ENCODE results near the gene NTHL1. TPM values are rescaled to one million over a fixed set of nuclear protein-coding genes. Genes with fewer than 3 reads are reported as not detected.
"Not testable (repeated sequence)": the region's sequence is repeated elsewhere in the genome, so short reads cannot be mapped to it uniquely, and the experiment has no call there.

The NTHL1 gene
- total RNA-seq, 2 experiments from 2014 or later = 28.2 to 29.8 TPM

GRCh38 chr16:2034696-2035430 lies 12.8 kb downstream of the NTHL1 start:
- Mint-ChIP-seq H3K4me1 (ENCODE audit: low read depth) (no peaks in the 10 kb centered on the region), H3K27me3 (no peaks in the 10 kb centered on the region), H3K9me3 (no peaks in the 10 kb centered on the region), H3K27ac (no peak overlapping the region), H3K36me3 (ENCODE audit: low read depth) (no peaks in the 10 kb centered on the region), H3K4me3 (no peak overlapping the region)
- no peak for TF ChIP-seq CTCF (IDR thresholded peaks at IDR 0.05)
- POLR2A ChIA-PET = no interaction called here
- intact Hi-C loops (cut with micrococcal nuclease) = no loop called here
- CTCF ChIA-PET = no interaction called here
- no peak for ATAC-seq
- DNase-seq = no peak

- H3K4me1 Mint-ChIP-seq (ENCODE audit: low read depth); DNase-seq; H3K36me3 Mint-ChIP-seq (ENCODE audit: low read depth); POLR2A ChIA-PET; intact Hi-C loops (cut with micrococcal nuclease); H3K27ac Mint-ChIP-seq; H3K4me3 Mint-ChIP-seq; H3K27me3 Mint-ChIP-seq; H3K9me3 Mint-ChIP-seq: not testable (repeated sequence)
- ATAC-seq = peak; percentile 18
- CTCF ChIA-PET = interaction anchor here (1.0 kb wide), 1 partner anchor 12 kb away, joined by 3 read pairs; no protein-coding TSS in a partner anchor
Observed at GRCh38 chr16:2033909-2034695, 13.5 kb downstream of the NTHL1 start.

GRCh38 chr16:2033057-2033908 lies 14.4 kb downstream of the NTHL1 start:
- Mint-ChIP-seq H3K27ac (no peak overlapping the region), H3K4me3 (no peak overlapping the region), H3K4me1 (ENCODE audit: low read depth) (no peaks in the 10 kb centered on the region), H3K27me3 (no peaks in the 10 kb centered on the region), H3K36me3 (ENCODE audit: low read depth) (no peaks in the 10 kb centered on the region), H3K9me3 (no peaks in the 10 kb centered on the region)
- intact Hi-C loops (cut with micrococcal nuclease) = no loop called here
- TF ChIP-seq CTCF (IDR thresholded peaks at IDR 0.05) = no peak
- POLR2A ChIA-PET = interaction anchor here (0.7 kb wide), 1 partner anchor 106 kb away, joined by 3 read pairs; no protein-coding TSS in a partner anchor
- CTCF ChIA-PET = interaction anchor here (1.0 kb wide), 1 partner anchor 11 kb away, joined by 3 read pairs; no protein-coding TSS in a partner anchor
- DNase-seq (peak; percentile 29), ATAC-seq (peak; percentile 37)

DNA sequence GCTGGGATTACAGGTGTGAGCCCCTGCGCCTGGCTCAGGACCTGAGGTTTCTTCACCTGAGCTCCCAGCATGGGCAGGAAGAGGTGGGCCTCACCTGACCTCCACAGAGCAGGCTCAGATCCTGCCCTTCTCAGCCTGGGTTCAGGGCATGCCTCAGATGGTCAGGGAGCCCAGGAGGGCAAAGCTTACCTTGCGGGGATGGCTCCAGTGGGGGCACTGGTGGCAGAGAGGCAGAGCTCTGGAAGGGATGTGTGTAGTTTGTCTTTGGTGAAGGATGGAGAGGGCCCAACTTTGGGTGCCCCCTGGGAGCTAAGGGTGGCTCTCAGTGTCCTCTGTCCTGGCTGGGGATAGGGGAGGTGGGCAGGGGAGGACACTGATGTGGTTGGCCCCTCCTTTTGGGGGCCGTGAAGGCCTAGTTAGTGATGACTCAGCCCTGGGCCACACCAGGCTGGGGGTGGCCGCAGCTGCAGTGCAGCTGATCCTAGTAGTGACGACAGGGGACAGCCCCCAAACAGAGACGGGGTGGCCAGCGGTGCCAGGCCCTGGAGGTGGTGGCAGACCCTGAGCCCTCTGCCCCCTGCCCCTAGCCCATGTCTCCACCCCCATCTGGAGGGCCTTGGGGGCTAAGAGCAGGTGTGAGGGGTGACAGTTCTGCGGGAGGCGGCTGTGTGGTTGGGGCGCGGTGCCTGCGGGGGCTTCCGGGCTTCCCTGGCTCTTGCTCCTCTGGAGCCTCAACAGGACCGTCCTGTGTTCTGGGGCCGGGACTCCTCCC lies 15.2 kb downstream of the NTHL1 start:
- POLR2A ChIA-PET = interaction anchor here (0.7 to 0.9 kb wide), 3 partner anchors 42 to 123 kb away, joined by 3 to 4 read pairs (median 3); partner anchors contain the start of gene TRAF7
- ATAC-seq = peak; percentile 25

More for the DNA sequence above, 15.2 kb downstream of the NTHL1 start:
- CTCF ChIA-PET = interaction anchor here (1.1 kb wide), 1 partner anchor 108 kb away, joined by 3 read pairs; no protein-coding TSS in a partner anchor
- no peak for TF ChIP-seq CTCF (IDR thresholded peaks at IDR 0.05)
- H3K4me1 Mint-ChIP-seq (ENCODE audit: low read depth) = peaks cover 2% of the 10 kb centered on the region
- H3K9me3 Mint-ChIP-seq = no peaks in the 10 kb centered on the region
- DNase-seq = no peak
- peaks cover 6% of the 10 kb centered on the region for H3K27me3 Mint-ChIP-seq
- H3K27ac Mint-ChIP-seq = no peak overlapping the region
- no peaks in the 10 kb centered on the region for H3K36me3 Mint-ChIP-seq (ENCODE audit: low read depth)
- intact Hi-C loops (cut with micrococcal nuclease) = no loop called here
- no peak overlapping the region for H3K4me3 Mint-ChIP-seq
